IMR-90 (cell line): ENCODE results near the gene MAEA. TPM values are rescaled to one million over a fixed set of nuclear protein-coding genes. Genes with fewer than 3 reads are reported as not detected.

Source experiments
- ATAC-seq: fragments of 200-7000 bp; cut with Tn5 transposase; 2 replicates; pipeline ENCODE4 v1.9.1; 2020; ENCODE audit warnings: low read depth, mild to moderate bottlenecking, moderate library complexity
- BruUV-seq: library from RNA; stranded (reverse); fragments of 400-500 nt; replicated peaks from 2 replicates; lab custom pipeline; 2021; lab: Mats Ljungman, UMichigan
- CTCF ChIA-PET: fragments of 300-600 bp; formaldehyde crosslinking; extraction: SDS; loops from one replicate; lab custom pipeline; 2021; ENCODE audit warnings: antibody characterized with exemption; lab: Yijun Ruan, JAX
- POLR2A ChIA-PET: fragments of 300-600 bp; sonication (Branson Sonifier 250); formaldehyde crosslinking; loops from one replicate; lab custom pipeline; 2022; ENCODE audit warnings: antibody characterized with exemption; ENCODE audit not compliant: unreplicated experiment; lab: Charles Lee
- DNase-seq: peaks from one replicate; pipeline ENCODE4 v3.0.0; 2013
- H2AFZ ChIP-seq: replicated peaks from 2 replicates; pipeline ENCODE3; 2013; ENCODE audit warnings: low read length, mild to moderate bottlenecking; ENCODE audit not compliant: poor library complexity
- H2AK5ac ChIP-seq: 2 replicates; pipeline ENCODE4 v1.6.1; 2013; ENCODE audit warnings: low read depth, low read length, inconsistent platforms
- H2AK9ac ChIP-seq: replicated peaks from 2 replicates; pipeline ENCODE3; 2013; ENCODE audit warnings: mild to moderate bottlenecking, low read depth, low read length, moderate library complexity; ENCODE audit not compliant: poor library complexity
- H2BK120ac ChIP-seq: 2 replicates; pipeline ENCODE4 v1.6.1; 2013; ENCODE audit warnings: low read depth, low read length, inconsistent platforms
- H2BK15ac ChIP-seq: 3 replicates; pipeline ENCODE4 v1.6.1; 2013; ENCODE audit warnings: low read depth, low read length, inconsistent platforms
- H2BK20ac ChIP-seq: 2 replicates; pipeline ENCODE4 v1.6.1; 2013; ENCODE audit warnings: low read depth, mild to moderate bottlenecking, inconsistent platforms, low read length, moderate library complexity
- H2BK5ac ChIP-seq: 2 replicates; pipeline ENCODE4 v1.6.1; 2013; ENCODE audit warnings: mild to moderate bottlenecking, low read depth, low read length, inconsistent platforms; ENCODE audit not compliant: poor library complexity, severe bottlenecking
- H3K14ac ChIP-seq: replicated peaks from 2 replicates; pipeline ENCODE4 v1.6.1; 2013; ENCODE audit warnings: low read depth, low read length, inconsistent platforms
- H3K18ac ChIP-seq: 2 replicates; pipeline ENCODE4 v1.6.1; 2013; ENCODE audit warnings: low read depth, low read length, control low read depth
- H3K23ac ChIP-seq: 2 replicates; pipeline ENCODE4 v1.6.1; 2013; ENCODE audit warnings: low read depth, low read length, inconsistent platforms
- H3K27ac ChIP-seq: 2 replicates; pipeline ENCODE4 v1.5.1; 2013; ENCODE audit warnings: mild to moderate bottlenecking, control low read depth, low read length; ENCODE audit not compliant: insufficient read depth
- H3K27me3 ChIP-seq: 2 replicates; pipeline ENCODE4 v1.6.1; 2013; ENCODE audit warnings: low read length; ENCODE audit not compliant: control insufficient read depth, insufficient read depth
- H3K36me3 ChIP-seq: 2 replicates; pipeline ENCODE4 v1.6.1; 2013; ENCODE audit warnings: low read length, mixed read lengths; ENCODE audit not compliant: control insufficient read depth, insufficient read depth
- H3K4ac ChIP-seq: 2 replicates; pipeline ENCODE4 v1.6.1; 2013; ENCODE audit warnings: low read depth, low read length, inconsistent platforms
- H3K4me1 ChIP-seq: 2 replicates; pipeline ENCODE4 v1.6.1; 2013; ENCODE audit warnings: low read length, mixed read lengths; ENCODE audit not compliant: control insufficient read depth, insufficient read depth
- H3K4me2 ChIP-seq: 2 replicates; pipeline ENCODE4 v1.6.1; 2013; ENCODE audit warnings: low read depth, mild to moderate bottlenecking, control low read depth, low read length, moderate library complexity
- H3K4me3 ChIP-seq: 2 replicates; pipeline ENCODE4 v1.5.1; 2013; ENCODE audit warnings: low read depth, mild to moderate bottlenecking, control low read depth, low read length, moderate library complexity; ENCODE audit not compliant: insufficient read depth
- H3K56ac ChIP-seq: 2 replicates; pipeline ENCODE4 v1.6.1; 2013; ENCODE audit warnings: low read length, inconsistent platforms; ENCODE audit not compliant: insufficient read depth; ENCODE audit errors: extremely low read depth
- H3K79me1 ChIP-seq, 2 experiments: 2 replicates each; pipeline ENCODE4 v1.6.1; 2013; ENCODE audit warnings: low read length in 2 of 2, inconsistent platforms in 1 of 2, low read depth in 1 of 2
- H3K9ac ChIP-seq: 2 replicates; pipeline ENCODE4 v1.6.1; 2013; ENCODE audit warnings: low read depth, low read length, control low read depth
- H3K9me1 ChIP-seq: 2 replicates; pipeline ENCODE4 v1.6.1; 2013; ENCODE audit warnings: low read length, inconsistent platforms; ENCODE audit not compliant: insufficient read depth
- H3K9me3 ChIP-seq: 2 replicates; pipeline ENCODE4 v1.6.1; 2013; ENCODE audit warnings: low read length; ENCODE audit not compliant: control insufficient read depth, insufficient read depth
- H4K20me1 ChIP-seq: 2 replicates; pipeline ENCODE4 v1.6.1; 2013; ENCODE audit warnings: low read length, inconsistent platforms; ENCODE audit not compliant: insufficient read depth
- H4K5ac ChIP-seq: 2 replicates; pipeline ENCODE4 v1.6.1; 2013; ENCODE audit warnings: mild to moderate bottlenecking, low read depth, low read length, control low read depth
- H4K8ac ChIP-seq, 2 experiments: 2 replicates each; pipeline ENCODE4 v1.6.1; 2013; ENCODE audit warnings: low read depth in 2 of 2, low read length in 2 of 2, control low read depth in 1 of 2, inconsistent platforms in 1 of 2
- H4K91ac ChIP-seq: 2 replicates; pipeline ENCODE4 v1.6.1; 2013; ENCODE audit warnings: low read depth, low read length, inconsistent platforms; ENCODE audit not compliant: insufficient read depth
- FOS ChIP-seq: fragments of 150-350 bp; IDR thresholded peaks from 2 replicates; pipeline ENCODE4 v1.6.1; 2016; ENCODE audit warnings: low read depth, low read length
- MAFK ChIP-seq: IDR thresholded peaks from 2 replicates; pipeline ENCODE4 v1.6.1; 2012; ENCODE audit warnings: low read depth, low read length, improper control_type of control experiment
- MAZ ChIP-seq: IDR thresholded peaks from 2 replicates; pipeline ENCODE4 v1.6.1; 2012; ENCODE audit warnings: low read depth, mild to moderate bottlenecking, low read length, improper control_type of control experiment, moderate library complexity, borderline replicate concordance
- NFE2L2 ChIP-seq: fragments of 150-350 bp; IDR thresholded peaks from 2 replicates; pipeline ENCODE4 v1.6.1; 2016; ENCODE audit warnings: low read depth, mild to moderate bottlenecking, low read length
- WGBS, 2 experiments: methylation state at CpG; one replicate each; pipeline versions ENCODE4 v1.1.5 to v1.1.7; 2013; ENCODE audit warnings: missing lambda C conversion rate in 2 of 2; ENCODE audit not compliant: insufficient read length in 1 of 2; ENCODE audit errors: extremely low coverage in 2 of 2; 5-methylcytosine and 5-hydroxymethylcytosine counted together
- dilution Hi-C: fragments of 300-500 bp; cut with HindIII; formaldehyde crosslinking; loops from one replicate; pipeline ENCODE4 v1.14.3; 2018; ENCODE audit warnings: low sequenced_read_pairs; ENCODE audit not compliant: unreplicated experiment
- in situ Hi-C: fragments of 300-500 bp; cut with MboI; formaldehyde crosslinking; loops from 3 replicates; pipeline ENCODE4 v1.14.3; 2019; ENCODE audit warnings: low sequenced_read_pairs, inconsistent platforms, mixed read lengths
- intact Hi-C: fragments of 100-400 bp; cut with micrococcal nuclease; formaldehyde crosslinking; loops from 2 replicates; pipeline ENCODE4 v1.10.0; 2022
- polyA plus RNA-seq, 3 experiments: library from polyadenylated mRNA; depleted of rRNA; stranded (reverse); fragments of >200 nt; gene quantifications; 2 replicates each; pipeline ENCODE4 v1.2.3, GENCODE V29; 2012; ENCODE audit warnings: low replicate concordance in 1 of 3
- total RNA-seq: library from RNA; depleted of rRNA; stranded (reverse); fragments of >200 nt; gene quantifications from 2 replicates; pipeline ENCODE4 v1.2.3, GENCODE V29; 2012

Gene MAEA
- total and polyA plus RNA-seq, 2 of the 4 experiments (the other 2 are of a cell fraction) = 61.5 to 108 TPM

DNA sequence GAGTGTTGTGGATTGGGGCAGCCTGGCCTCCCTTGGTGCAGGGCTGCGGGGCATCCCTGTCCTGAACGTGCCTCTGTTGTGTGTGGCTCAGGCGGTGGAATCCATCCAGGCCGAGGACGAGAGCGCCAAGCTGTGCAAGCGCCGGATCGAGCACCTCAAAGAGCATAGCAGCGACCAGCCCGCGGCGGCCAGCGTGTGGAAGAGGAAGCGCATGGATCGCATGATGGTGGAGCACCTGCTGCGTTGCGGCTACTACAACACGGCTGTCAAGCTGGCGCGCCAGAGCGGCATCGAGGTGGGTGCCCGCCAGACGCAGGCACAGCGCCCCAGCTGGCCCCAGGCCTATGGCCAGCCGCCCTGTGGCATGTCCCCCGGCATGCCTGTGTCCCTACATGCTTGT is 25.6 kb downstream of the MAEA start:
- H4K91ac ChIP-seq = no peak overlapping the region
- no peak overlapping the region for H2AFZ ChIP-seq
- H3K9me3 ChIP-seq = no peaks in the 10 kb centered on the region
- in situ Hi-C loops = no loop called here
- TF ChIP-seq NFE2L2 = no peak
- no peak for TF ChIP-seq MAFK
- TF ChIP-seq FOS = no peak
- TF ChIP-seq MAZ = no peak
- H2BK120ac ChIP-seq = no peak overlapping the region
- dilution Hi-C loops = no loop called here
- intact Hi-C loops = no loop called here
- H4K8ac ChIP-seq = no peak overlapping the region
- CTCF ChIA-PET = no interaction called here
- H3K27me3 ChIP-seq = no peaks in the 10 kb centered on the region
- H3K23ac ChIP-seq = no peak overlapping the region
- H3K4me1 ChIP-seq = peaks cover 6% of the 10 kb centered on the region
- no peak overlapping the region for H3K27ac ChIP-seq
- H3K4me2 ChIP-seq = no peak overlapping the region
- H3K4me3 ChIP-seq = no peak overlapping the region
- WGBS, 2 experiments = 93% methylated on average over 3 of the region's 28 CpGs; no CpG with 5 or more reads in 1 of the 2 experiments
- H4K20me1 ChIP-seq = peaks cover 21% of the 10 kb centered on the region
- no peak overlapping the region for H3K14ac ChIP-seq
- H3K18ac ChIP-seq = no peak overlapping the region
- no peak for ATAC-seq
- no peak overlapping the region for H2BK5ac ChIP-seq
- no peak overlapping the region for H2AK9ac ChIP-seq
- H3K36me3 ChIP-seq = peaks cover 55% of the 10 kb centered on the region
- BruUV-seq = no TSS peak
- POLR2A ChIA-PET = no interaction called here
- no peak overlapping the region for H3K4ac ChIP-seq
- H3K79me1 ChIP-seq = peaks cover 16 to 73% of the 10 kb centered on the region in 2 experiments
- H2BK15ac ChIP-seq = no peak overlapping the region
- peaks cover 13% of the 10 kb centered on the region for H3K9me1 ChIP-seq
- no peak overlapping the region for H2BK20ac ChIP-seq
- no peak overlapping the region for H3K9ac ChIP-seq
- no peak for DNase-seq
- no peak overlapping the region for H4K5ac ChIP-seq
- H2AK5ac ChIP-seq = no peak overlapping the region
- no peak overlapping the region for H3K56ac ChIP-seq
